Stimulated activated CD4-positive, alpha-beta T cell treated with anti-CD3 and anti-CD28 coated beads, Interleukin-15, amount 100 ng/mL, for 1 hour (primary cell): ENCODE results near the gene CREBRF.
"Not testable (repeated sequence)": the region's sequence is repeated elsewhere in the genome, so short reads cannot be mapped to it uniquely, and the experiment has no call there.

Experiments
- DNase-seq, 2 donors: peaks; one replicate each; pipeline ENCODE4 v3.0.0-alpha.2; 2020; ENCODE audit warnings: low read depth in 1 of 2, low spot score in 1 of 2

The CREBRF gene

DNA sequence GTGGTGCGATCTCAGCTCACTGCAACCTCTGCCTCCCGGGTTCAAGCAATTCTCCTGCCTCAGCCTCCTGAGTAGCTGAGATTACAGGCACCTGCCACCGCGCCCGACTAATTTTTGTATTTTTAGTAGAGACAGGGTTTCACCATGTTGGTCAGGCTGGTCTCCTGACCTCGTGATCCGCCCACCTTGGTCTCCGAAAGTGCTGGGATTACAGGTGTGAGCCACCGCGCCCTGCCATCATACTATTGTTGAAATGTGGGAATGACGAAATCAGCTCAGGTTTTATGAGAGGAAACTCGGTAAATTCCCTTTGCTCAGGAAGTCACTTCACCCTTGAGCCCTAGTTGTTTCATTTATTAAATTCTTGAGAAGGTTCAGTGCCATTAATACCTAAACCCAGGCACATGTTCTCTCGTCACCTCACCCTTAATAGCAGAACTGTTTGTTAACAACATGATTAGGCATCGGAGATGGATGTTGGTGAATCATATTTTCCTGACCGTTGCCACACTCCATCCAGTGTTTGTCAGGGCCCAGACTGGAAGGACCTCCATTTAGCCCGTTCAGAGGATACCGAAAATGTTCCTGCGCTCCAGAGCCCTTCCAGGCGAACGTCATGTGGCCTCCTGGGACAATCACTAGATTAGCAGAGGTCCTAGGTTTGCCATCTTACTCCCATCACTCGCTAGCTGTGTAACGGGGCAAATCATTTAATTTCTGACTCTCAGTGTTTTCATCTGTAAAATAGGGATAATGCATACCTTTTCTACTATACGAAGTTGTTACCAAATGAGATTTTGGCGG is 20.0 kb upstream of the CREBRF start:
- no peak for DNase-seq

DNA sequence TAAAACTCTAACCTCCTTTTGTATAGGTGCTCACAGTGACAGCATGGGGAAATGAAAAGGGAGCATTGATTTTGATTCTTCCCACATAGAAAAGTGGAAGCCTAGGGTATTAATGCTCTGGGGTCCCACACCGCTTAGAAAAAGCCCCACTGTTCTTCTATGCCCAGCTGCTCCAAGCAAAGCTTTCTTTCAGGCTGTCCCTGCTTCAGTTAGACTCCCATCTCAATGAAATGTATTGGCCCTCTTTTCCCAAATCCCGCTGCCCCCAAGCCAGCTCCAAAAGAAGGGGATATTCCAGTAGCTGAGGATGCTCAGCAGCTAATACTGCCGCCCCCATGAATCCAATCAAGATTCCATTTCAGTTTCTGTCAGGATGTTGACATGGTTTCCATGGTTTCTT is 17.0 kb upstream of the CREBRF start:
- DNase-seq = no peak

DNA sequence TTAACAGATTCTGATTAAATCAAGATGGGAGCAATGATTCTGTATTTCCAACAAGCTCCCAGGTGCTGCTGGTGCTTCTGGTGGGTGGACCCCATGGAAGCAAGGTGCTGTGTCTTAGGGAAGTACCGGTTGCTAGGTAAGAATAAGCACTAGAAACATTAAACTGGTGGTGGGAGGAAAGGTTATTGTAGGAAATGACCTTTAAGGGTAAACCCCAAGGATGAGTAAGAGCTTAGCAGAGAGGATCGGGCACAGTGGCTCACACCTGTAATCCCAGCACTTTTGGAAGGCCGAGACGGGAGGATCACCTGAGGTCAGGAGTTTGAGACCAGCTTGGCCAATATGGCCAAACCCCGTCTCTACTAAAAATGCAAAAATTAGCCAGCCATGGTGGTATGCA is 16.2 kb upstream of the CREBRF start:
- no peak for DNase-seq

DNA sequence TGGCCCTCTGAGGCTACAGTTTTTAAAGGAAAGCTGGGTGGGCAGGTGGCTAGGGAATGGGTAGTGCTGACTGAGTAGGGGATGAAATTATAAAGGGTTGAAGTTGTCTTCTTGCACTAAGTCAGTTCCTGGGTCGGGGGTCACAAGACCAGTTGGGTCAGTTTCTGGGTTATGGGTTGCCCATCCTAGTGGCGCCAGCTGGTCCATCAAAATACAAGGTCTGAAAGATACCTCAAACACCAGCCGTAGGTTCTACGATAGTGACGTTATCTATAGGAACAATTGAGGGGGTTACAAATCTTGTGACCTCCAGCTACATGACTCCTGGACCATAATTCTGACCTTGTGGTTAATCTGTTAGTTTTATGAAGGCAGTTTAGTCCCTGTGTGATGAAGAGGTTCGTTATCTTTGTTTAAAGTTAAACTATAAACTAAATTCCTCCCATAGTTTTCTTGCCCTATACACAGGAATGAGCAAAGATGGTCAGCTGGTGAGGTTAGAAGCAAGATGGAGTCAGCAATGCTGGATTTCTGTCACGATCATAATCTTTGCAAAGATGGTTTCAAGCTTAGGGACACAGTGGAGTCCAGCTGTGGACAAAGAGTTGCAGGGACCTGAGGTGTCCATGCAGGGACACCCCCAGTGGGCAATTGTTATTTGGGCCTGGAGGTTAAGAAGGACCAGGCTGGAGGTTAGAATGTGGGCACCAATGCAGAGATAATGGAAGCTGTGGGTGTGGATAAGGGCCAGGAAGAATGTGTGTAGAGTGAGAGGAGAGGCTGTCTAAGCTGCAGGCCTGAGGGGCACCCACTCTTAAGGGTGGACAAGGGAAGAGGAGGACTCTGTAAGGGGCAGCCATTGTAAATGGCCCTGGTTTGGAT is 14.0 kb upstream of the CREBRF start:
- DNase-seq = no peak

DNA sequence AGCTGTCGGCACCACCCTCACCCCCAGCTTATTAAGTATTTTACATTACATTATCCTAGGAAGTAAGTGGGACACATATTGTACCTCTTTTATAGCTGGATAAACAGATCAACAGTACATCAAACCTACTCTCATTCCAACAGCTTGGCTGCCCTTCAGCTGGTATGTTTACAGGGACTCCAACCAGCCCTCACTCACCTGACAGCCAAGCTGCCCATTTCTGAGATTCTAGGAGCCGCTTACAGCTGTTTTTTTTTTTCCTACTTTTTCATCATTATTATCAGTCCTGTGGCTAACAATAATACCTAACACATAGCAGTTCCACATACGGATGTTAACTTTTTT is 13.4 kb upstream of the CREBRF start:
- no peak for DNase-seq

DNA sequence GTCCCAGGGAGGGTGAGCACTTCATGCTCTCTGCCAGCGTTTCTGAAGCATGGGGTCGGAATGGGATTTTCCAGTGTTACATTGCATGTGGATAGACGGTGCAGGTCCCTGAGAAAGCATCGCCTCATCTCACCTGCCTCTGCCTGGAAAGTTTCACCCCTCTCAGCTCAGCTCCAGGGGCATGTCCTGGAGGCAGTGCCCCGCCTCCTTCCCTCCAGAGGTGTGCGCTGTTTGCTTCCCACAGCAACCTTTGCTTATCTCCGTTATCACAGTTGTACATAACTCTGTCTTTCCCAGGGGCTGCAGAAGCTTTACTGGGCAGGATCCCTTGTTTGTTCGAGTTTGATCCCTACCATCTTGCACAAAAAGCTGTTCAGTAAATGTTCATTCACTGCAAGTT is 10.7 kb upstream of the CREBRF start:
- DNase-seq = no peak

DNA sequence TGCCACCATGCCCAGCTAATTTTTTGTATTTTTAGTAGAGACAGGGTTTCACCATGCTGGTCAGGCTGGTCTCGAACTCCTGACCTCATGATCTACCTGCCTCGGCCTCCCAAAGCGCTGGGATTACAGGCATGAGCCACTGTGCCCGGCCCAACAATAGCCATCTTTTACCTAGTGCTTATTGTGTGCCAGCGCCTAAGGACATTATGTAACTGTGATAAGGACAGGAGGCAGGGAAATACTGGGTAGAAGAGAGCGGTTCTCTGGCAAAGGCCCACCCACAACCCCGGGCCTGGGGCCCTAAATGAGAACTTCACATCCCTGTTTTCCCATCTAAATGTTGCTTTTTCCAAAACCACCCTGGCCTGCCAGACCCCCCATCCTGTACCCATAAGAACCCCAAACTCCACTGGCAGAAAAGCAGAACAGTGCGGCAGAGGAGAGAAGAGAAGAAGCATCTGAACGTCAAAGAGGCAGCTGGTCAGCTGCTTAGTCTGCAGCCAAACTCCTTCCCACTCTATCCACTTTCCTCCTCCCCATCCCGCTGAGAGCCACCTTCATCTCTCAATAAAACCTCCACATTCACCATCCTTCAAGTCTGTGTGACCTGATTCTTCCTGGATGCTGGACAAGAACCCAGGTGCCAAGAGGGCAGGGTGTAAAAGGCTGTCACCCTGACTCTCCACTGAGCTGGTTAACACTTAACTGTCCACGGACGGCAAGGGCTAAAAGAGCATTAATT is 8.9 kb upstream of the CREBRF start:
- not testable (repeated sequence) for DNase-seq

DNA sequence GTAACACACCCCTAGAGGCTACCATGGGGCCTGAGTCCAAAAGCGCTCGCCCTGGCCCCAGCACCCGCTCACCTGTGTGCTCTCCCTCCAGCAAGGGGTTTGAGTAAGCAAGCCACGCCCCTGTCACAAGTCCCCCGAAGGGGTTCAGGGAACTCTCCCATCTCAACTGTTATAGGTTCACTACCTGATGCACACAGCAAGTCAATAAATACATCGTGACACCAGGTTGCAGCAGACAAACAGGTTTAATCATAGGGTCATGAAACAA is 8.4 kb upstream of the CREBRF start:
- DNase-seq = no peak

DNA sequence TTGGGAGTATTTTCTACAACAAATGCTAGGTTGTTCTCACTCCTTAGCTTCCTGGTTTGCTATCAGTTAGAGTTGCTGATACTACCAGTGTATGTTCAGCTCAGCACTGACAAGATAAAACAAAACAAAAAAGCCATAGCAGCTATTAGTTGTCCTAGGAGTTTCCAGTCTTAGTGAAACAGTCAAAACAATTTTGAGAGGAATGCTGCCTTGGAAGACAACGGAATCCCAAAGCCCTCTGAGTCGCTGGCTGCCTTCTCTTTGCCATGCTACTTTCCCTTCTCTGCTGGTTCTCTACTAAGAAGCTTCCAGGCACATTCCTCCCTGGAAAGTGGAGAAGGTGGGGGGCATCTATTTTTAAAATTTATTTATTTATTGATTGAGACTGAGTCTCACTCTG is 5.4 kb upstream of the CREBRF start:
- DNase-seq = no peak

DNA sequence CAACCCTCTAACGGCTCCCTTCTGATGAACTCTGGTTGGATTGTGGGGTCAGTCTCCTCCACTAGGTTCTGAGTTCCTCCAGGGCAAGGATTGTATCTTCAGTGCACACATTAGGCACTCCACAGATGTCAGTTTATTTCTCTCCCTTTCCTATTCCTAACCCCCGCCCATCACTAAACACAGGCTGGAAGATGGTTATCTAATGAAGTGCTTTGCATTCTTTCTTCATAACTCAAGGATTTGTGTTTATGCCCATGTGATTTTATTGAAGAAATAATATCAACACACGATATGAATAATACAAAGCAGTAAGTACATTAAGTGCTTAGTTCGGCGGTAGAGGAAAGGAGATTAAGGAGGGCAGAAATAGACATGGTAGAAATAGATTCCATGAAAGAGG is 4.4 kb upstream of the CREBRF start:
- no peak for DNase-seq

DNA sequence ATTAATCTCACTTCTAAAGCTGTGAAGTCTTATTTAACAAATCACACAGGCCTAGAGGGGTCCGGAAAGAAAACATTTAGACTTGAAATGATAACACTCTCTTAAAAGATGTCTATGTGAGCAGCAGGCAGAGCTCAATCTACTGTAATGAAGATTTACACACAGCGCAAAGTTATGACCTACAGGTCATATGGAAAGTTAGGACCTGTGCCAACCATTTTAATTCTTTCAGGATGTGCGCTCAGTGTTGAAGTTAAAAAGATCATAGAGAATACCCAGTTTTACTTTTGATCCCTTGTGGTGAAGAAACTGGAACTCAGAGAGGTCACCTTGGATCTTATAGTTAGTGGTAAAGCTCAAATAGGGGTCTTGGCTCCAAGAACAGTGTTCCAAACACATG is 3.1 kb upstream of the CREBRF start:
- no peak for DNase-seq

DNA sequence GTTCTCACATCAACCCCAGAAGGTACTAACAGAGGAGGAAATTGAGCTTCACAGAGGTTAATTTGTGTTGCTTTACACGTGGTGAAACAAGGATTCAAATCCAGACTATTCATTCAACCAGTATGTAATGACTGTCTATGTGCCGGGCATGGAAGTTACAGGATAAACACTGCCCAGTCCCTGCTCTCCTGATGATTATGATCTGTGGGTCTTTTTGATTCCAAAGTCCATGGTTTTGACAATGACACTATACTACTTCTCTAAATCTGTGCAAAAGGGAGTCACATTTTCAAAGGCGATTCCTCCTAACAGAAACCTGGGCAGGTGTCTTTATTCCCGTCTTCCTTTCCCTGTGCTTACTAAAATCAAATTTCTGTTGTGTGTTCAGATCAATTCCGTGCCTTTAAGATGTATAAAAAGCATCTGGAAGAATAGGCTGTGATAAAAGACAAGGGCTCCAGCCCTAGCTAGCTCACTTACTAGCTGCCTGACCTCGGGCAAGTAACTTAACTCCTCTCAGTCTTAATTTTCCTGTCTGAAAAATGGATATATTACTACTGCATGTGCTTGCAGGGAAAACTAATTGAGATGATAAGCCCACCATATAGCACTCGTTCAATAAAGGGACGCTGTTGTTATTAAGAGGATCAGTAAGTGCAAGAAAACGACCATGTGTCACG is 970 bp upstream of the CREBRF start:
- DNase-seq = no peak

DNA sequence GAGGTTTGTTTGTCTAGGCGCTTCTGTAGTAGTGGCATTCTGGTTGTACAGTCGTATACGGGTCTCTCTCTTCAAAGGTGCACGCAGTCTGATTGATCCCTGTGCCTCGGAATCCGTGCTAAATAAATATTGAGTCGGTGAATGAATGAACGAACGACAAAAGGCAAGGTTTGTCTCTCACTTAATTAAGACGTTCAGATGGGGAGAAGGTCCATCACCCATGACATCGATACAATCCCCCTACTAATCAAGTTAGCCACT is 500 bp upstream of the CREBRF start:
- no peak for DNase-seq

DNA sequence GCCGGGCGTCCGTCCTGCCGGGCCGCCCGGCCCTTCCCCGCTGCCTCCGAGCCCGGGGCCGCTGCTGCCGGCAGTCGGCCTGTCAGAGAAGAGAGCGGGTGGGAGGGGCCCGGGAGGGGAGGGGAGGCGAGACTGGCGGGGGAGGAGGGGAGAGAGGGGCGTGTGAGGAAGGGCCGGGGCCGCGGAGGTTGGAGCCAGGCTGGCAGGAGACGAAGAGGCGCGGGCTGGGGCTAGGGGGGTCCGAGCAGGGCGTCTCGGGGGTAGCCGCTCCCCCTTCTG is 570 bp downstream of the CREBRF start:
- DNase-seq = peak in 1 of 2 donors; percentile 71

DNA sequence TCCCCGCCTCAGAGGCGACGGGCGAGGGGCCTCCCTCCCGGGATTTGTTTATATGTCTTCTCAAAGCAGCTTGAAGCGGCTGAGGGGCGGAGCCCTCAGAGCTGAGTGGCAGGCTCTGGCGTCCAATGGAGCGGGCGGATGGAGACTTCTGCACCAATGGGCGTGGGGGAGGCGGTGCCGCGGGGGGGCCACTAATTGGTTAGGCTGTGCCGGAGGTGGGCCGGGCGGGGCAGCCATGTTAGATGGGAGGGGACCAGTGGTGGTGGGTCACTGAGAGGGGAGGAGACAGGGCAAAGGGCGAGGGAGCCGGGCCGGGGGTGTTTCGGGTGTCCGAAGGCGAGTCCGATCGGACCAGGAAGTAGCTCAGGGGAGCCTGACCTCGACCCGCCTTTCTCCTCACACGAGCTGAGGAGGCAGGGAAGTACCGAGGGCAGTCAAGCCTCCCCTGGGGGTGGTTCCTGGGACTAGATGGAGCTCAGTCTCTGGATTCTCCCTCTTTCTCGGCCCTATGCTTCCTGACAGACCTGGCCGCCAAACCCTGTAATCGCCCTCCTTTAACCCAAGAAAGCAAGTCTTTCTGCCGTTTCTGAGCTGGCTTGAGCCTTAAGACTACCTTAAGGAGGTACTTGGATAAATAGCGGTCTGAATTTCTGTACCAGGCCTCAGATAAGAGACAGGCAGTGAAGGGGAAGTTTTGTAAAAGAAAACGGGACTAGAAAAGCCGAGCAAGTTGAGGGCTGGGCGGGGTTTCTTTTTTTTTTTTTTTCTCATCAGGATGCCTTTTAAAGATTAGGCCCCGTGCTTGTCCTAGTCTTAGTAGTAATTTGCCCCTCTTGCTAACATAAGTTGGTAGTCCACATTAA is 1.1 kb downstream of the CREBRF start:
- peak; percentile 96 to 99 for DNase-seq

DNA sequence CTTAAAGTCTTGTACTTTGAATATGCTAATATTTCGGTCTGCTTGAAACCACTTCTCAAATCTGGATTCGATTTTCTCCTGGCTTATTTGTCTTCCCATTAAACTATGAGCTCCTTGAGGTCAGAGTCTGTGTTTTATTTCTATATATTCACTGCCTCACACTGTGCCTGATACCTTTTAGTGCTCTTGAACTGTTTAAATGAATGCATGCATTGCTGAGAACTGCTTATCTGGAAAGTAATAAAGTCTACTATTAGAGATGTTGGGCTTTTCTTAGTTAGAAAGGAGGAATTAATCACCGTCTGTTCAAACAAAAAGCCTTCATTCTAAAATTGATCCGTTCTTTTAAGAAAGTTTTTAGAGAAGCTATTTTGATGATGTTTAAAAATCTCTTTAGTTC is 6.0 kb downstream of the CREBRF start:
- DNase-seq = no peak

DNA sequence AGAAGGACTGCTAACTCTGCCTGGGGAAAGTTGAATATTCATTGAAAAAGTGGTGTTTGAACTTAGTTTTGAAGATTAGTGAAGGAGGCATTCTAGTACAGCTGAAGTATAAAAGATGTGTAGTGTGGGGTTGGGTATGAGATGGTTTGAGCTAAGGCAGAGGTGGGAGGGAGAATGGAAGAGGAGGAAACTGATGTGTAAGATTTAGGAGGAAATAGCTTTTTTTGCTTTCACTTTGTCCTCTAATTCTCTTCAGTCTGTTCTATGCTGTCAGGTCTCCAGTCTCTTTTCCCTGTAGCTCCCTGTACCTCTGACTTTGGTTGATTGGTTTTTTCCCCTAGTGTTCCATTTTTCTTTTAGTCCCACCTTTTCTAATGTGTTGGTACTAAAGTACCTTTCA is 9.0 kb downstream of the CREBRF start:
- DNase-seq = no peak

DNA sequence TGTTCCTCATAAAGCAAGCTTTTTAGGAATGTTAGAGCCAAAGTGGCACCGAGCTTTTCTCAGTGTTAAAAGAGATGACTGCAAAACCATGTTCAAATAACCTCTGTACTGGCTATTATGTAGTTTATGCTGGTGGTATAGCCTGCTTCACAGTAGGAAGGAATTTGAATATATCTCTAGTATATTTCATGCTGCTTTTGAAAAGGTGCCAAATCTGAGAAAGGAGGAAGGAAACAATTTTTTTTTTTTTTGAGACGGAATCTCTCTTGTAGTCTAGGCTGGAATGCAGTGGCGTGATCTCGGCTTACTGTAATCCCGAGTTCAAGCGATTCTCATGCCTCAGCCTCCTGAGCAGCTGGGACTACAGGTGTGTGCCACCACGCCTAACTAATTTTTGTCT is 13.5 kb downstream of the CREBRF start:
- no peak for DNase-seq

DNA sequence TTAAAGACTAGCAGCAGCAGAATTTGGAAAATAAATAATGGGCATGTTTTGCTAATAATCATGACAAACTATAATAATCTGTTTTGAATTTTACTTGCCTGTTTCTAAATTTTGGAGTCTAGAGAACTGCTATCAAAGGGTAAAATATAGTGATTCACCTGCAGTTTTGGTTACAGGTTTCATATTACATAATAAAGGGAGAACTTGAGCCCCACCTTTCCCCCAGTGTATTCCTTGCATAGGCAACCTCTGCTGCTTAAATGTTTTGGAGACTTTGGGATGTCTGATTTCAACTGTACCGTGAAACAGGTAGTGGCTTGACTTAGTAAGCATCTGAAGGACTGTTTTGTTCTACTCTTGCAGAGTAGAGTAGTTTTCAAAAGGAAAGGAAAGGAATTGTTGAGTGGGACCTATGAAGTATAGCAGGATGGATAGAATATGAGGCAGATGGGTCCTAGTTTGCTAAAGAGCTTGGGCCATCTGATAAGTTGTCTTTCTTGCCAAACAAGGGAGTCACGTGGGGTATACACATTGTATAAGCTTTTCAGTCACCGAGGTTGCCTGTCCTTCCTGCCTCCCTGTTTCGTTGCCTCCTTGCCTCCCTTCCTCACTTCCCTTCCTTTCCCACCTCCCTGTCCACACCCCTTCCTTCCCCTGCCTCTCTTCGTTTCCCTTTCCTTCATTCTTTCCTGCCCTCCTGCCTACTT is 19.1 kb downstream of the CREBRF start:
- no peak for DNase-seq

DNA sequence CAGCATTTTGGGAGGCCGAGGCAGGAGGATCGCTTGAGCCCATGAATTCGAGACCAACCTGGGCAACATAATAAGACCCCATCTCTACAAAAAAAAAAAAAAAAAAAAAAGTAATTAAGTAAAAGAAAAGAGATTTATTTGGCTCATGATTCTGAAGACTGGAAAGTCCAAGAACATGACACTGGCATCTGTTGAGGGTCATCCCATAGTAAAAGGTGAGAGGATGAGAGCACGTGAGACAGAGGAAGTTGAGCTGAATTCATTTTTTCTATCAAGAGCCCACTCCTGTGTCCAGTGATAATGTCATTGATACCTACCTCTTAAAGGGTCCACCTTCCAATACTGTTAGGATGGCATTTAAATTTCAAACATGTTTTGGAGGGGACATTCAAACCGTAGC is 19.8 kb downstream of the CREBRF start:
- no peak for DNase-seq

DNA sequence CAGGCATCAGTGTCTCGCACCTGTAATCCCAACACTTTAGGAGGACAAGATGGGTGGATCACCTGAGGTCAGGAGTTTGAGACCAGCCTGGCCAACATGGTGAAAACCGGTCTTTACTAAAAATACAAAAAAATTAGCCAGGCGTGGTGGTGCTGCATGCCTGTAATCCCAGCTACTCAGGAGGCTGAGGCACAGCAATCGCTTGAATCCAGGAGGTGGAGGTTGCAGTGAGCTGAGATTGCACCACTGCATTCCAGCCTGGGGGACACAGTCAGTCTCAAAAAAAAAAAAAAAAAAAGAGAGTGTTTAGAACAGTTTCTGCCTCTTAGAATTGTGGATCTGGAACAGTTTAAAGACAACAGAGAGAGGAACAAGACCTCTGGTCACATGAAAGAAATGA is 20.3 kb downstream of the CREBRF start:
- DNase-seq = not testable (repeated sequence)
